ENCODE data around the gene FGD2. TPM values are rescaled to one million over a fixed set of nuclear protein-coding genes. Genes with fewer than 3 reads are reported as not detected.

FGD2 gene
- total and polyA plus RNA-seq, 2 donors (not counting 1 experiment from before 2014, with no cell fraction given): 352 to 682 TPM

GRCh38 chr6:36968266-36968977 is 37.0 kb upstream of the FGD2 start:
- intact Hi-C loops (cut with micrococcal nuclease): no loop called here
- ChIA-PET POLR2A (interaction anchor here (0.7 kb wide), 1 partner anchor 293 kb away, joined by 3 read pairs; no protein-coding TSS in a partner anchor), CTCF (no interaction called here)
- no peaks in the 10 kb centered on the region for H3K9me3 Mint-ChIP-seq (ENCODE audit: insufficient read depth)
- H3K4me3 ChIP-seq (ENCODE audit: control extremely low read depth in 1 of 5, extremely low read depth in 1 of 5, insufficient read depth in 1 of 5, low read depth in 2 of 5, low read length in 4 of 5): no peak overlapping the region
- 97% methylated on average over 16 of the region's 16 CpGs for WGBS (ENCODE audit: insufficient coverage)
- H3K4me1 Mint-ChIP-seq: peaks cover 19% of the 10 kb centered on the region
- no peaks in the 10 kb centered on the region for H3K27me3 Mint-ChIP-seq
- H3K9me3 ChIP-seq (ENCODE audit: control extremely low read depth in 1 of 3, control insufficient read depth in 2 of 3, insufficient read depth in 1 of 3, low read length in 2 of 3): no peaks in the 10 kb centered on the region
- ATAC-seq (ENCODE audit: low read depth) (no peak), DNase-seq (no peak)
- no peaks in the 10 kb centered on the region for H3K27me3 ChIP-seq (replicated peaks in 1 of 4; ENCODE audit: control extremely low read depth in 1 of 4, control insufficient read depth in 3 of 4, insufficient read depth in 4 of 4, low read length in 3 of 4)
- peaks cover 14 to 17% of the 10 kb centered on the region in 2 donors for H3K4me1 ChIP-seq (ENCODE audit: control insufficient read depth in 2 of 2, insufficient read depth in 2 of 2, low read length in 2 of 2)
- no peak overlapping the region for H3K4me2 ChIP-seq (replicated peaks; ENCODE audit: low read depth, low read length, poor library complexity, severe bottlenecking)
- no peak overlapping the region for H3K4me3 Mint-ChIP-seq
- H2AFZ ChIP-seq (ENCODE audit: insufficient read depth, low read depth, low read length, poor library complexity, severe bottlenecking): no peak overlapping the region
- H3K36me3 ChIP-seq (replicated peaks in 1 of 2; ENCODE audit: control extremely low read depth in 1 of 2, control insufficient read depth in 1 of 2, extremely low read depth in 1 of 2, insufficient read depth in 2 of 2, low read length in 1 of 2): peaks cover 2 to 66% of the 10 kb centered on the region in 2 experiments
- H4K20me1 ChIP-seq (ENCODE audit: control insufficient read depth, insufficient read depth, low read length, poor library complexity, severe bottlenecking): no peaks in the 10 kb centered on the region
- peak overlapping the region; percentile 41 for H3K27ac Mint-ChIP-seq
- TF ChIP-seq CTCF (IDR thresholded peaks at IDR 0.05) (no peak), EZH2 (IDR thresholded peaks at IDR 0.05; ENCODE audit: borderline replicate concordance, insufficient read depth, low read depth, low read length, poor library complexity, severe bottlenecking) (no peak)
- no peak overlapping the region for H3K27ac ChIP-seq (ENCODE audit: low read length in 2 of 2)
- H3K79me2 ChIP-seq (ENCODE audit: control insufficient read depth, insufficient read depth, low read length): no peaks in the 10 kb centered on the region
- no peak overlapping the region for H3K9ac ChIP-seq (ENCODE audit: low read length)

GRCh38 chr6:36969240-36969691 is 36.2 kb upstream of the FGD2 start:
- no peaks in the 10 kb centered on the region for H3K27me3 ChIP-seq (replicated peaks in 1 of 4; ENCODE audit: control extremely low read depth in 1 of 4, control insufficient read depth in 3 of 4, insufficient read depth in 4 of 4, low read length in 3 of 4)
- Mint-ChIP-seq H3K4me3 (no peak overlapping the region), H3K9me3 (ENCODE audit: insufficient read depth) (no peaks in the 10 kb centered on the region), H3K27ac (no peak overlapping the region), H3K27me3 (no peaks in the 10 kb centered on the region), H3K4me1 (peaks cover 11% of the 10 kb centered on the region)
- peaks cover 5 to 8% of the 10 kb centered on the region in 2 donors for H3K4me1 ChIP-seq (ENCODE audit: control insufficient read depth in 2 of 2, insufficient read depth in 2 of 2, low read length in 2 of 2)
- 96% methylated on average over 14 of the region's 14 CpGs for WGBS (ENCODE audit: insufficient coverage)
- no peaks in the 10 kb centered on the region for H3K79me2 ChIP-seq (ENCODE audit: control insufficient read depth, insufficient read depth, low read length)
- no peaks in the 10 kb centered on the region for H4K20me1 ChIP-seq (ENCODE audit: control insufficient read depth, insufficient read depth, low read length, poor library complexity, severe bottlenecking)
- DNase-seq (no peak), ATAC-seq (ENCODE audit: low read depth) (no peak)
- no peak overlapping the region for H3K27ac ChIP-seq (ENCODE audit: low read length in 2 of 2)
- intact Hi-C loops (cut with micrococcal nuclease): no loop called here
- H3K4me3 ChIP-seq (ENCODE audit: control extremely low read depth in 1 of 5, extremely low read depth in 1 of 5, insufficient read depth in 1 of 5, low read depth in 2 of 5, low read length in 4 of 5): no peak overlapping the region
- H3K36me3 ChIP-seq (replicated peaks in 1 of 2; ENCODE audit: control extremely low read depth in 1 of 2, control insufficient read depth in 1 of 2, extremely low read depth in 1 of 2, insufficient read depth in 2 of 2, low read length in 1 of 2): peaks cover 2 to 73% of the 10 kb centered on the region in 2 experiments
- H3K4me2 ChIP-seq (replicated peaks; ENCODE audit: low read depth, low read length, poor library complexity, severe bottlenecking): no peak overlapping the region
- ChIA-PET POLR2A (interaction anchor here (0.7 kb wide), 1 partner anchor 292 kb away, joined by 3 read pairs; no protein-coding TSS in a partner anchor), CTCF (no interaction called here)
- H3K9me3 ChIP-seq (ENCODE audit: control extremely low read depth in 1 of 3, control insufficient read depth in 2 of 3, insufficient read depth in 1 of 3, low read length in 2 of 3): no peaks in the 10 kb centered on the region
- H2AFZ ChIP-seq (ENCODE audit: insufficient read depth, low read depth, low read length, poor library complexity, severe bottlenecking): no peak overlapping the region
- TF ChIP-seq CTCF (IDR thresholded peaks at IDR 0.05) (no peak), EZH2 (IDR thresholded peaks at IDR 0.05; ENCODE audit: borderline replicate concordance, insufficient read depth, low read depth, low read length, poor library complexity, severe bottlenecking) (no peak)
- no peak overlapping the region for H3K9ac ChIP-seq (ENCODE audit: low read length)
